HUES48 (cell line): Measurements from ENCODE around the gene NDUFAF2.
"Not testable (repeated sequence)": the region's sequence is repeated elsewhere in the genome, so short reads cannot be mapped to it uniquely, and the experiment has no call there.

Experiments
- H3K27ac ChIP-seq: one replicate; pipeline ENCODE4 v1.7.0; 2013; ENCODE audit warnings: low read depth, low read length, inconsistent platforms
- H3K27me3 ChIP-seq: 2 replicates; pipeline ENCODE4 v1.6.1; 2013; ENCODE audit warnings: mild to moderate bottlenecking, low read length; ENCODE audit not compliant: control insufficient read depth, insufficient read depth
- H3K36me3 ChIP-seq: 2 replicates; pipeline ENCODE4 v1.6.1; 2013; ENCODE audit warnings: low read length; ENCODE audit not compliant: control insufficient read depth, insufficient read depth
- H3K4me1 ChIP-seq: 2 replicates; pipeline ENCODE4 v1.6.1; 2013; ENCODE audit warnings: mild to moderate bottlenecking, low read length; ENCODE audit not compliant: control insufficient read depth, insufficient read depth
- H3K4me3 ChIP-seq: 2 replicates; pipeline ENCODE4 v1.5.1; 2013; ENCODE audit warnings: mild to moderate bottlenecking, low read depth, low read length
- H3K9ac ChIP-seq: 2 replicates; pipeline ENCODE4 v1.6.1; 2013; ENCODE audit warnings: mild to moderate bottlenecking, low read depth, low read length, moderate library complexity
- H3K9me3 ChIP-seq: 2 replicates; pipeline ENCODE4 v1.6.1; 2013; ENCODE audit warnings: low read length; ENCODE audit not compliant: control insufficient read depth, insufficient read depth

NDUFAF2 gene

DNA sequence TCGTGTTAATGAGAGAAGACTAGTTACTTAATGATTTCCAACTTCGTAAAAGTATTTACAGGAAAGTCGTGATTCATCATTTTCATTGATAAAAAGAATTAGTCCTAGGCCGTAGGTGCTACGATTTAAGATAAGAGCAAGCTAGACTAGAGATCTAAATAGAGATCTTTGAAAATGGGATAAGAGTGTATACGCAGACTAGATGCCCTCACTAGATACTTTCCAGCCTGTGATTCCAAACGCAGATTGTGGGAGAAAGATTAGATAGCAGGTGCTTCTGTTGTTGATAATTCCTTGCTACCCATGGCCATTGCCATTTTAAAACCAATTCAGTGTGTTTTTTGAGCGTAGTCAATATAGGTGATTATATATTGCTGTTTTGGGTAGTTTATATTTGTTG, 223.9 kb downstream of the NDUFAF2 start:
- no peaks in the 10 kb centered on the region for H3K27me3 ChIP-seq
- no peak overlapping the region for H3K4me3 ChIP-seq
- H3K4me1 ChIP-seq: peaks cover 10% of the 10 kb centered on the region; the same call in 1 of the 2 replicates
- no peak overlapping the region for H3K27ac ChIP-seq
- H3K36me3 ChIP-seq: no peaks in the 10 kb centered on the region
- no peak overlapping the region for H3K9ac ChIP-seq
- H3K9me3 ChIP-seq: no peaks in the 10 kb centered on the region; the same call in 1 of the 2 replicates

- Histone ChIP-seq H3K4me1 (0 out of 2 replicates have a peak, but pooled peaks cover 4% of the 10 kb centered on the region), H3K27me3 (no peaks in the 10 kb centered on the region), H3K4me3 (no peak overlapping the region), H3K9ac (no peak overlapping the region), H3K36me3 (no peaks in the 10 kb centered on the region), H3K27ac (no peak overlapping the region), H3K9me3 (no peaks in the 10 kb centered on the region)
Observed at GRCh38 chr5:61171479-61171878, 226.5 kb downstream of the NDUFAF2 start.

DNA sequence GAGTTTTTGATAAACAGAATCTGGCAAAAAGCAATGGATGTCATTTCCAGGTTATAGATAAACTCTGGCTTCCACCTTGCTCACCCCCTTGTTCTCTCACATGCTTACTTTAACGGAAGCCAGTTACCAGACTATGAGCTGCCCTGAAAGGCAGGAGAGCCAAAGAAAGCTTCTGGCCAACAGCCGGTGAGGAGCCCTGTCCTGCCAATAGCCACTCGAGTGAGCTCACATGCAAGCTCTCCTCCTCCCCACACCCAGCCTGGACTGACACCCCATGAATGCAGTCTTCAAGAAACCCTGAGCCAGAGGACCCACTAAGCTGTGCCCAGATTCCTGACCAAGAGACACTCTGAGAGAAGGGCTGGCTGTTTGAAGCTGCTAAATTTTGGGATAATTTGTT, 231.6 kb downstream of the NDUFAF2 start:
- Histone ChIP-seq H3K9me3 (no peaks in the 10 kb centered on the region), H3K27ac (no peak overlapping the region), H3K9ac (no peak overlapping the region), H3K27me3 (no peaks in the 10 kb centered on the region), H3K4me3 (no peak overlapping the region), H3K36me3 (no peaks in the 10 kb centered on the region), H3K4me1 (no peaks in the 10 kb centered on the region)

DNA sequence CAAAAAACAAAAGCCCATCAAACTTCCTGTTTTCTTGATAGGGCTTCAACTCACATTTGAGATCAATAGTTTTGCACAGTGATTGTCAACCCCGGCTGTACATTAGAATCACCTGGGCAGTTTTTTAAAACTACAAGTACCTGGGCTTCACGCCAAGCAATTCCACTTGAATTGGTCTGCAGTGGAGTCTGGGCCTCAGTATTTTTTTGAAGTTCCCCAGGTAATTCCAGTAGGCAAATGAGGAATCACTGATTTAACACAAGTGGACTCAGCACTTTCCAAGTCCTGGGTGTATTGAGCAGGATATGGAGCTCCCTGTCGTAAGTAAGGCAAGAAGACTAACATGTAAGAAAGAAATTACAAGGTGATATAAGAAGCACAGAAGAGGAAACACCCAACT, 232.1 kb downstream of the NDUFAF2 start:
- Histone ChIP-seq H3K4me1 (no peaks in the 10 kb centered on the region), H3K27me3 (no peaks in the 10 kb centered on the region), H3K9ac (no peak overlapping the region), H3K27ac (no peak overlapping the region), H3K9me3 (no peaks in the 10 kb centered on the region), H3K4me3 (no peak overlapping the region), H3K36me3 (no peaks in the 10 kb centered on the region)

GRCh38 chr5:61177716-61178115, 232.7 kb downstream of the NDUFAF2 start:
- Histone ChIP-seq H3K9ac (no peak overlapping the region), H3K9me3 (no peaks in the 10 kb centered on the region), H3K27ac (no peak overlapping the region), H3K4me3 (no peak overlapping the region), H3K4me1 (no peaks in the 10 kb centered on the region), H3K36me3 (no peaks in the 10 kb centered on the region), H3K27me3 (no peaks in the 10 kb centered on the region)

DNA sequence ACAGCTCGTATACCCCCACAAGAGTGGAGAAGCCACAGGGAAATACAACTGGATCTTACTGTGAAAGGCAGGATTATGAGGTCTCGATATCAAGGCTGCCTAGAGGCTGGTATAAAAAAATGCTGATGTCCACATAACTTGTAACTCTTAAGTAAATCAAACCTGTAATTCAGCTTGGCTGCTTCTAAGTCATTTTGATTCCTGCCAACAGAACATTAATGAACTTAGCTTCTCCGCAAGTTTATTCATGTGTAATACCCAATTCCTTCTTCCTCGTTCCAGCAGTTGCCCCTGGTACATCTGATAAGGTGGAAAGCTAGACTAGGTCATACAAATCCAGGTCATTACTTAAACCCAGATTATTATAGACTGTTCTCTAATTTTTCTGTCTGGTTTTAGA, 233.7 kb downstream of the NDUFAF2 start:
- Histone ChIP-seq H3K27me3 (no peaks in the 10 kb centered on the region), H3K9ac (no peak overlapping the region), H3K27ac (no peak overlapping the region), H3K4me1 (no peaks in the 10 kb centered on the region), H3K36me3 (no peaks in the 10 kb centered on the region), H3K4me3 (no peak overlapping the region), H3K9me3 (no peaks in the 10 kb centered on the region)

DNA sequence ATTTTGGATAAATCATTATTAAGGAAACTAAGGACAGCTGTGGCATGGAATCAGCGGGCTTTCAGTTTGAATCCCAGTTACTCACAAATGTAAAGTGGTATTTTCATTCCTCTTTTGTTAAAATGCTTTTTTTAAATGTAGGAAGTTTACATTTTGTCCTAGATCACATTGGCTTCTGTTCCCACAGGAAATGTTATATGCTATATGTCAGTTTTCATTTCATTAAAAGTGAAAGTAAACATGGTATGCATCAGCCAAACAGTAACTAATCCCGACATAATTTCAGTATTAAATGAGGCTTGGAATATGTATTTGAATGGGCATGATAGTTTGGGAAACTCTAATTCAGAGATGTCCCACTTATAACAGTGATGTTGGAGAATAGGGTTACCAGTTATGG, 235.9 kb downstream of the NDUFAF2 start:
- H3K4me1 ChIP-seq: no peaks in the 10 kb centered on the region
- no peaks in the 10 kb centered on the region for H3K36me3 ChIP-seq
- no peak overlapping the region for H3K27ac ChIP-seq
- no peak overlapping the region for H3K9ac ChIP-seq
- H3K27me3 ChIP-seq: no peaks in the 10 kb centered on the region
- H3K9me3 ChIP-seq: no peaks in the 10 kb centered on the region
- no peak overlapping the region for H3K4me3 ChIP-seq

DNA sequence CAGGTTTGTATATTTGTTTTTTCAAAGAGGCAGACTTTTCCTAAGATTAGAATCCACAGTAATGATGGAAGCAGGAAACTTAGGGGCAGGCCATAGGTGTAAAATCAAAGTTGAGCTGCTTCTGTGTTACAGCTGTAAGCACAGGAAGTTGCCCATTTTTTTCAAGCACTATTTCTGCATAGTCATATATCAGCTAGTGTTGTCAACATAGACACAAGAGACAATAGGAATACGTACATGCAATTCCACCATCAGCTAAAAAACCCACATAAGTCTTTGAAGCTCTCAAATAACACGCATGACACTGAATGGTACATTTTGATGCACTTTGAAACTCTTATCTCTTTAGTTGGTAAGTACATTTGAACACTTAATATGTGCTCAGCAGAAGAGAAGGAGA, 237.4 kb downstream of the NDUFAF2 start:
- no peaks in the 10 kb centered on the region for H3K36me3 ChIP-seq
- no peak overlapping the region for H3K4me3 ChIP-seq
- H3K4me1 ChIP-seq: peaks cover 6% of the 10 kb centered on the region; the same call in 1 of the 2 replicates
- H3K27me3 ChIP-seq: no peaks in the 10 kb centered on the region
- no peaks in the 10 kb centered on the region for H3K9me3 ChIP-seq
- H3K9ac ChIP-seq: no peak overlapping the region
- no peak overlapping the region for H3K27ac ChIP-seq

DNA sequence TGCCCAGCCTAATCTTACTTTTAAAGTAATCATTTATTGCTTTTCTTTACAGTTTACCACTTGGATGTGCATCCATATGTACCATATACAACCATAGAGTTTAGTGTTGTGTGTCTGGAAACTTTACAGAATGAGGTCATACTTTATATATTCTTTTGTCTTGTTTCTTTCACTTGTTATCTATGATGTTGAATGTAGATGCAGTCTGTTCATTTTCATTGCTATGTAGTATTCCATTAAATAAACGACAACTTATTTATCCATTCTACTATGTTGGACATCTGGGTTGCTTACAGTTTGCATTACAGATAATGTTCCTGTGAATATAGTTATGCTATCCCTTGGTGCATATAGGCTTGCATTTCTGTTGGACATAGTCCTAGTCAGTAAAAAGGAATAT, 238.5 kb downstream of the NDUFAF2 start:
- H3K9me3 ChIP-seq: no peaks in the 10 kb centered on the region
- H3K4me1 ChIP-seq: peaks cover 12% of the 10 kb centered on the region
- no peaks in the 10 kb centered on the region for H3K36me3 ChIP-seq
- no peak overlapping the region for H3K27ac ChIP-seq
- H3K4me3 ChIP-seq: no peak overlapping the region
- H3K9ac ChIP-seq: no peak overlapping the region
- H3K27me3 ChIP-seq: no peaks in the 10 kb centered on the region

- Histone ChIP-seq H3K9me3 (no peaks in the 10 kb centered on the region), H3K27me3 (no peaks in the 10 kb centered on the region), H3K4me1 (peaks cover 12% of the 10 kb centered on the region), H3K4me3 (no peak overlapping the region), H3K9ac (no peak overlapping the region), H3K36me3 (no peaks in the 10 kb centered on the region), H3K27ac (no peak overlapping the region)
Observed at GRCh38 chr5:61184708-61185107, 239.7 kb downstream of the NDUFAF2 start.

- no peaks in the 10 kb centered on the region for H3K36me3 ChIP-seq
- peaks cover 12% of the 10 kb centered on the region for H3K4me1 ChIP-seq
- no peak overlapping the region for H3K9ac ChIP-seq
- H3K27me3 ChIP-seq: no peaks in the 10 kb centered on the region
- H3K27ac ChIP-seq: no peak overlapping the region
- H3K9me3 ChIP-seq: no peaks in the 10 kb centered on the region
- H3K4me3 ChIP-seq: no peak overlapping the region
Observed at GRCh38 chr5:61186634-61187033, 241.6 kb downstream of the NDUFAF2 start.

GRCh38 chr5:61187352-61187751, 242.3 kb downstream of the NDUFAF2 start:
- not testable (repeated sequence) for H3K27ac ChIP-seq, H3K9me3 ChIP-seq, H3K9ac ChIP-seq, H3K36me3 ChIP-seq, H3K27me3 ChIP-seq, H3K4me3 ChIP-seq
- peaks cover 12% of the 10 kb centered on the region for H3K4me1 ChIP-seq
